Activated CD8-positive, alpha-beta memory T cell treated with anti-CD3 and anti-CD28 coated beads, Interleukin-2, amount 50 U/mL, for 1 hour (primary cell): ENCODE data around the gene SDK1.

Experiments
- DNase-seq: peaks from one replicate; pipeline ENCODE4 v3.0.0-alpha.2; 2020; ENCODE audit errors: extremely low read depth

The SDK1 gene, protein sequence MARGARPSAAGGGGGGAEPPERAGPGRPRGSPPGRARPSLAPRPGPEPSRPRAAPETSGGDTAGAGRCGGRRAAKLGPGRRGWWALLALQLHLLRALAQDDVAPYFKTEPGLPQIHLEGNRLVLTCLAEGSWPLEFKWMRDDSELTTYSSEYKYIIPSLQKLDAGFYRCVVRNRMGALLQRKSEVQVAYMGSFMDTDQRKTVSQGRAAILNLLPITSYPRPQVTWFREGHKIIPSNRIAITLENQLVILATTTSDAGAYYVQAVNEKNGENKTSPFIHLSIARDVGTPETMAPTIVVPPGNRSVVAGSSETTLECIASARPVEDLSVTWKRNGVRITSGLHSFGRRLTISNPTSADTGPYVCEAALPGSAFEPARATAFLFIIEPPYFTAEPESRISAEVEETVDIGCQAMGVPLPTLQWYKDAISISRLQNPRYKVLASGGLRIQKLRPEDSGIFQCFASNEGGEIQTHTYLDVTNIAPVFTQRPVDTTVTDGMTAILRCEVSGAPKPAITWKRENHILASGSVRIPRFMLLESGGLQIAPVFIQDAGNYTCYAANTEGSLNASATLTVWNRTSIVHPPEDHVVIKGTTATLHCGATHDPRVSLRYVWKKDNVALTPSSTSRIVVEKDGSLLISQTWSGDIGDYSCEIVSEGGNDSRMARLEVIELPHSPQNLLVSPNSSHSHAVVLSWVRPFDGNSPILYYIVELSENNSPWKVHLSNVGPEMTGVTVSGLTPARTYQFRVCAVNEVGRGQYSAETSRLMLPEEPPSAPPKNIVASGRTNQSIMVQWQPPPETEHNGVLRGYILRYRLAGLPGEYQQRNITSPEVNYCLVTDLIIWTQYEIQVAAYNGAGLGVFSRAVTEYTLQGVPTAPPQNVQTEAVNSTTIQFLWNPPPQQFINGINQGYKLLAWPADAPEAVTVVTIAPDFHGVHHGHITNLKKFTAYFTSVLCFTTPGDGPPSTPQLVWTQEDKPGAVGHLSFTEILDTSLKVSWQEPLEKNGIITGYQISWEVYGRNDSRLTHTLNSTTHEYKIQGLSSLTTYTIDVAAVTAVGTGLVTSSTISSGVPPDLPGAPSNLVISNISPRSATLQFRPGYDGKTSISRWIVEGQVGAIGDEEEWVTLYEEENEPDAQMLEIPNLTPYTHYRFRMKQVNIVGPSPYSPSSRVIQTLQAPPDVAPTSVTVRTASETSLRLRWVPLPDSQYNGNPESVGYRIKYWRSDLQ (N-terminal part only)

DNA sequence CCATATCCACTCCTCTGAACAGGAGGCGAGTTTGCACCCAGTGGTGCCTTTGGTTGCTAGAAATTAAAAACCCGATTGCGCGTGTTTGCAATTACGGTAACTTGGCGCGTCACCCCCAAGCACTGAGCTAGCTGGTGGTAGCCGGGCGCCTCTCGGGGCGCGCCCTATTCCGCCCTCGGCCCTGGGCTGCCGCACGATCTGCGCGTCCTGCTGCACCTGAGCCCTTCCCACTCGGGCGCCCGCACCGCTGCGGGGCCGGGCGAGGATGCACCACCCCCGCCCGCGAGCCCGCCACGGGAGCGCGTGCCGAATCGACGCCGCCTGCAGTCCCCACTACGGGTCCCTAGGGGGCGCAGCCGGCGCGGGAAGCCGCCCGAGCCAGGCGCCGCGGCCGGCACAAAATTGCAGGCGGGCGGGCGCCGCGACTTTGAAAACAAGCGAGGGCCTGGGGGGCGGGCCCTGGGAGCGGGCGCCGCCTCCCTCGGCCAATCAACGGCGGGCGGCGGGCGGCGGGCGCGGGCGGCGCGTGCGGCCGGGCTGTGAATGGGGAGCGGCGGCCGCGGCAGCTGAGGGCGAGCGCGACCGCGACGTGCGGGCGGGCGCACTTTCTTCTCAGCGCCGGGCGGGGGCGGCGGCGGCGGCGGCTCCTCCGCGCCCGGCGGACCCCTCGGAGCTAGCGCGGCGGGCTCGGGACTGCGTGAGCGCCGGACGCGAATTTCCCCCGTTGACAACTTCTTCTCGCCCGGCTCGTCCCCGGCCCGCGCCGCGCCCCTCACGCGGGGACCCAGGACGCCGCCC, at the start of gene SDK1:
Gene SDK1 (plus strand): TSS at position 602 of the 798 bp plus-strand sequence. CDS start 335 bp downstream, outside the sequence.
- peak; percentile 68 for DNase-seq

DNA sequence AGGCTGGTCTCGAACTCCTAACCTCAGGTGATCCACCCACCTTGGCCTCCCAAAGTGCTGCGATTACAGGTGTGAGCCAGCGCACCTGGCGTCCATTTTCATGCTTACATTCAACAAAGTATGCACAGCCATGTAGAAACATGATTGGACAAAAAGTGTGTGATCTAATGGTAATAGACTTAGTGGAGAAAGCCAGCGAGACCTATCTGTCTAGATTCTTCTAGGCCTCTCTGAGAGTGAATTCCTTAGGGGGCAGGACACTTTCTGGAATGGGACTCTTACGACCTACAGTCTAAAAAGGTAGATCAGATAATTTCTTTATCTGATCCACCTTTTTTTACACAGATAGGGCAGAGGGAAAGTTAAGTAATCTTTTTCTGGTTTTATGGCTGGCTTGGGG, 46.3 kb upstream of the SDK1 start:
- no peak for DNase-seq

DNA sequence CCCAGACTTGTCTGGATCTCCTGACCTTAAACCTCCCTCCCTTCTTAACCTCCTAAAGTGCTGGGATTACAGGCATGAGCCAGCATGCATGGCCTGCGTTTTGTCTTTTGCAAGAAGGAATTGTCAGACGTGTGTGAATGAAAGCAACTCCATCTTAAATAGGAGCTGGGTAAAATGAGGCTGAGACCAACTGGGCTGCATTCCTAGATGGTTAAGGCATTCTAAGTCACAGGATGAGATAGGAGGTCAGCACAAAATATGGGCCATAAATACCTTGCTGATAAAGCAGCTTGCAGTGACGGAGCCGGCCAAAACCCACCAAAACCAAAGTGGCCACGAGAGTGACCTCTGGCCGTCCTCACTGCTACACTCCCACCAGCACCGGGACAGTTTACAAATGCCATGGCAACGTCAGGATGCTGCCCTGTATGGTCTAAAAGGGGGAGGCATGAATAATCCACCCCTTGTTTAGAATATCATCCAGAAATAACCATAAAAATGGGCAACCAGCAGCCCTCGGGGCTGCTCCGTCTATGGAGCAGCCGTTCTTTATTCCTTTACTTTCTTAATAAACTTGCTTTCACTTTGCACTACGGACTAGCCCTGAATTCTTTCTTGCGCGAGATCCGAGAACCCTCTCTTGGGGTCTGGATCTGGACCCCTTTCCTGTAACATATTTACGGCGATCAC, 41.2 kb upstream of the SDK1 start:
- DNase-seq, result no peak

DNA sequence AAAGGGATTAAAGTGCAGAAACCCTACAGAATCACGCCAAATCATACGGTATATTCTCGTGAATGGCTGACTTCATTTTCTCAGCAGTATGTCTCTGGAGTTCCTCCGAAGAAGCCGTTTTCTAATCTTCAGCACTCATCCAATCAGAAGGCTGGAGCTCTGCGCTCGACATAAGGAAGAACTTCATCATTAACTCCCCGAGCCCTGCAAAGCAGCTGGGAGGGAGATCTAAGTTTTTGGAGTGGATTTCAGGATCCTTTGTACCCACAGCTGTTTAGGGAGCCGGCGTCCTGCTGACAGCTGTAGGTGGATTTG, 40.7 kb upstream of the SDK1 start:
- DNase-seq, result no peak

DNA sequence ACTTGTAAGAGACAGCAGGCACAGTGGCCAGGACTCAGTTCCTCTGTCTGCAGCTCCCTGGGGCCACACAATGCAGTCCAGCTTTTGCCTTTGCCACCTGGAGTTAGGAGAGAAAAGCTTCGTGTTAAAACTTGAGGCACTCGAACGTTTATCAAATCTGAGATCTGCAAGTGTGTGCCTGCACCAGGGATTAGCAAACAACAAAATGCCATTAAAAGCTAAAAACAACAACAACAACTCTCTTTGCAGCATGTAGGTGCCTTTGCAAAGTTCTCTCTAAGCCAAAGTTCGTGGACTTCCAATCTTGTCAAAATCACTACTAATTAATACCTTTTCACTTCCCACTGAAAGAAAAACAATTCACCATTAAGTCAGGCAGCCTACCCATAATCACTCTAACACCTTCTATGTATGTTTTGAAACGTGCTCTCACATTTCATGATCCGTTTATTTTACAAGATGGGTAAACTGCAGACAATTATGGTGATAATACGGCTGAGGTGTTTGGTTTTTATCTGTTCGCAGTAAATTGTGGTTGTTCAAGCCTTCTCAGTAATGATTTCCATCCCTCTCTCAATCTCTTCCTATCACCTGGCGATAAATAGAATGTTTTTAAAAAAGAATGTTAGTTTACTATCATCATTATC, 36.2 kb upstream of the SDK1 start:
- no peak for DNase-seq

DNA sequence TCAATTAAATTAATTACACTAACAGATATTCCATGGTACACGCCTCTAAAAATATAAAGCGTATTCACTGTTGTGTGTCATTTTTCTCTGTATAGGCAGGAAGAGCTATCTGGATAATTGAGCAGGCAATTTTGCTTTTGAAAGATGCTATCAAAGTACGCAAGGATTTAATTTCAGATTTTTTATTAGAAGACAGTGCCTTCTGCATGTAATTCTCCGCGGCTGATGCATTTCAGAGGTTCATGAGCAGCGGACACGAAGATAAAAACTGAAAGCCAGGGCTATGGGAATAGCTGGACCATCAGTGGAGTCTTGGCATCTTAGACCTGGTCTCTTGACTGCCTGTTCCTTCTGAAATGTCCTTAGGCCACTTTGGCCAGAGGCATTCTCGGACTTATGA, 35.7 kb upstream of the SDK1 start:
- no peak for DNase-seq

DNA sequence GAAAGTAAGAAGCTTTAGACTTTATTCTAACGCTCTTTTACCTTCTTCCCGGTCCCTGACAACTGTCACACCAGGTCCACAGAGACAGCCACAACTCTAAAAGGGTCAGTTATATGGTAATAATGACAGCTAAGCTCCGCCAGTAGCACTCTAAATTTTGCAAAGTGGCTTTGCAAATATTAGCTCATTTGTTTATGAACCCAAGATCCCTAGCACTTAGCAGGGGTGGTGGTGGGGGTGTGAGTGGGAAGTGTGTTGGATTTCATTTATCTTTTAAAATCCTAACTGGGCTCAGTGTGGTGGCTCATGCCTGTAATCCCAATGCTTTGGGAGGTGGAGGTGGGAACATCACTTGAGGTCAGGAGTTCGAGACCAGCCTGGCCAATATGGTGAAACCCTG, 34.8 kb upstream of the SDK1 start:
- no peak for DNase-seq

DNA sequence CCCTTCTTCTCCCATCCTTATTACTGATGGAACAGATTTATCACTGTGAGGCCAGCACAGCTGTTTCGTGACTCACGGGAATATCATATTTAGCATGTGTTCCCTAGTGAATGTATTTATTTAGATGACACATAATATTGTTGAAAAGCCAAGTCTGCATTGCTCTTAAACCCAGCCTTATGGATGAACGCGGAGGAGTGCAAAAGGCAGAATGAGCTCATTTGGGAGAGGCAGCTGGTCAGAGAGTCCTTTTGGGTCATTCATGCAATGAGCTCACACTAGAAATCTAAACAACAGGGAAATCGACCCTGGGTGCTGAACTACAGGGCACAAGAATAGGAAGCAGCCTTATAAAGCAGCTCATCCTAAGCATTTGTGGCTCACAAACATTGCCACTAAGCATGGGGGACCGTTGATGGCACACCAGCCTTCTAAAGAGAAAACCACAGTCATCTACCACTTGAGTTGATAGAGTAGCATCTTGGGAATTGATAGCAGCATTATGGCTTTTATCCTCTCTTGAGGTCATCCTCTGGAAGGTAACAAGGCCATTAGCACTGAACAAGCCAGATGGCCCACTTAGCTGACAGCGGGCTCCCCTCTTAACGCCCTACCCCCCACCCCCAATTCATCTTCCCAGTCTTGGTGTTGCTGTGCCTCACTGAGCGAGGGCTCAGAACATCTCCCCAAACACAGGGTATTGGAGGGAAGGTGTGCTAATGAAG, 32.9 kb upstream of the SDK1 start:
- no peak for DNase-seq

DNA sequence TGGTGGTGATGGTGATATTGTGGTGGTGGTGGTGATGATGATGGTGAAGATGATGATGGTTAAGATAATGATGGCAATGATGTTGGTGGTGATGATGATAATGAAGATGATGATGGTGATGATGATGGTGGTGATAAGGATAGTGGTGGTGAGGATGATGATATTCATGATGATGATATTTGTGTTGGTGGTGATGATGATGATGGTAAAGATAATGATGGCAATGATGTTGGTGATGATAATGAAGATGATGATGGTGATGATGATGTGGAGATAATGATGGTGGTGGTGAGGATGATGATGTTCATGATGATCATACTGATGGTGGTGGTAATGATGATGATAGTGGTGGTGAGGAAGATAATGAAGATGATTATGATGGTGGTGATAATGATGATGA, 30.7 kb upstream of the SDK1 start:
- no peak for DNase-seq

DNA sequence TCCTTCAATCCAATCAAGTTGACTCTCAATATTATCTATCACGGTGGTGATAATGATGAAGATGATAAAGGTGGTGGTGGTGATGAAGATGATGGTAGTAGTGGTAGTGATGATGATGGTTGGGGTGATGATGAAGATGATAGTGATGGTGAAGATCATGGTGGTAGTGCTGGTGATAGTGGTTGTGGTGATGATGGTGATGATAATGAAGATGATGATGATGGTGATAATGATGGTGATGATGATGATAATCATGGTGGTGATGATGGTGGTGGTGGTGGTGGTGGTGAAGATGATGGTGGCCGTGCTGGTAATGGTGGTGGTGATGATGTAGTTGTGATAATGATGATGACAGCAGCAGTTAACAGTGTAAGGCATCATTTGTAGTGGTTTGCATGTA, 29.8 kb upstream of the SDK1 start:
- no peak for DNase-seq

DNA sequence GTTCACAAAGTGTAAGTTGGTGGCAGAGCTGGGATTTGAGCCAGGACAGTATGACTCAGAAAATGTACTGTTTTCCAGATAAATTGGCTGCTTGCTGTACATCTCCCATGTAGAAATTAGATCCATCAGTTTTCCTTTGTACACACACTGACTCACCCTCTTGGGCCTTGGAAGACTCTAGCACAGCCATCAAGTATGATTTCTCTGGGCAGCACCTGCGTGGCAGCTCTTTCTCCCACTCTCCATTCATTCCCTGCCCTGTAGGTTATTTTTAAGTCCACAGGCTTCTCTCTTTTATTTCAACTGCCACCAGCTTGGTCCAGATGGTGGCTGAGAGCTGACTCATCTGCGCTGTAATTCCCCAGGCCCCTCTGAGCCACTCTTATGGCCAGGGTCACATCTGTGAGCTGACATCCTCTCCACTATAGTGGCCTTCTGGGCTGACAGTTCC, 28.3 kb upstream of the SDK1 start:
- no peak for DNase-seq

DNA sequence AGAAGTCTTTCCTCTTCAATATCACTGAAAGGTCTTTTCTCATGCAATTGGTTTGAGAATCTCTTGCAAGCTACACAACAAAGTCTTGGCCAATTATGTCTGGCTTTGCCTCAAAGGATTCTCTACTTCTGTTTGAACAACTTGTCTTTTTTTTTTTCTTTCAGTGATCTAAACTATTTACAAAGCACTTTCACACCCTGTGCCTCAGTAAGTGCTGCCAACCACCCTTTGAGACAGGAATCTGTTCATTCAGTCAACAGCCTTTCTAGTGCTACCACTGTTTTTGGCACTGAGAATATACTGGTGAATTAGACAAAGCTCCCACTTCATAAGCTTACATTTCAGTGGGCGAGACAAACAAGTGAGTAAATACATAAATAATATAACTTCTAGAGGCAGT, 26.9 kb upstream of the SDK1 start:
- no peak for DNase-seq

DNA sequence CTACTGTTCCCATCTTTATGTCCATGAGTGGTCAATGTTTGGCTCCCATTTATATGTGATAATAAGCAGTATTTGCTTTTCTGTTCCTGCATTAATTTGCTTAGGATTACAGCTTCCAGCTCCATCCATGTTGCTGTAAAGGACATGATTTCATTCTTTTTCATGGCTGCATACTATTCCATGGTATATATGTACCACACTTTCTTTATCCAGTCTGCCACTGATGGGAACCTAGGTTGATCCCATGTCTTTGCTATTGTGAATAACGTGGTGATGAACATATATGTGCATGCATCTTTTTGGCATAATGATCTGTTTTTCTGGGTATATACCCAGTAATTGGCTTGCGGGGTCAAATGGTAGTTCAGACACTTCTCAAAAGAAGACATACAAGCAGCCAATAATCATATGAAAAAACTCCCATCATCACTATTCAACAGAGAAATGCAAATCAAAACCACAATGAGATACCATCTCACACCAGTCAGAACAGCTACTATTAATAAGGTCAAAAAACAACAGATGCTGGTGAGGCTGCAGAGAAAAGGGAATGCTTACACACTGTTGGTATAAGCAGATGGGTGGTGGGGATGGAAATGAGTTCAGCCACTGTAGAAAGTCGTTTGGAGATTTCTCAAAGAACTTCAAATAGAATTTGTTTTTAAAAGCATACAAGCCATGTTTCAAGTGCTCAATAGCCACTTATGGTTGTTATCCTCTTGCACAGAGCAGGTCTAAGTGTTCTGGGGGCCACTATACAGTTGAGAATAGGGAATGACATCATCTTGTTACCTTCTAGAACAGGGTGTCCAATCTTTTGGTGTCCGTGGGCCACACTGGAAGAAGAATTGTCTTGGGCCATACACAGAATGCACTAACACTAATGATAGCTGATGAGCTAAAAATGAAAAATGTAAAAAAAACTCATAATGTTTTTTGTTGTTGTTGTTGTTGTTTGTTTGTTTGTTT, 23.2 kb upstream of the SDK1 start:
- DNase-seq, result no peak

DNA sequence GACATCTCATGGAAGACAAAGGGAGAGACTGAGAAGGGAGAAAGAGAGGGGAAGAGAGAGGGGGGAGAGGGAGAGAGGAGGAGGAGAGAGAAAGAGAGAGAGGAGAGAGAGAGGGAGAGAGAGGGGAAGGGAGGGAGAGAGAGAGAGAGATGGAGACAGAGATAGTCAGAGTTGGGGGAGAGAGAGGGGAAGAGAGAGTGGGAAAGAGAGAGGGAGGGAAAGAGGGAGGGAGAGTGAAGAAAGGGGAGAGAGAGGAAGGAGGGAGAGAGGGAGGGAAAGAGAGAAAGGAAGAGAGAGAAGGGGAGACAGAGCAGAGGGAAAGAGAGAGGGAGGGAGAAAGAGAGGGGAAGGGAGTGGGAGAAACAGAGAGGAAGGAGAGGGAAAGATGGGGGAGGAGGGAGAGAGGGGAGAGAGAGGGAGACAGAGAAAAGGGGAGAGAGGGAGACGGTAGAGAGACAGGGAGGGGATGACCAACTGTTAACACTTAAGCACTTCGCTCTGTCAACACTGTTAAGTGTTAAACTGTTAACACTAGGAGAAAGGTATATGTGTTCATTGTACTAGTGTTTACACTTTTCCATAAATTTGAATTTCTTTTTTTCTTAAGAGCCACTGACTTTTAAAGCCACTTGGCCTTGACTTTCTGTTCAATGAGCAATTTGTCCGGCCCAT, 21.8 kb upstream of the SDK1 start:
- no peak for DNase-seq

DNA sequence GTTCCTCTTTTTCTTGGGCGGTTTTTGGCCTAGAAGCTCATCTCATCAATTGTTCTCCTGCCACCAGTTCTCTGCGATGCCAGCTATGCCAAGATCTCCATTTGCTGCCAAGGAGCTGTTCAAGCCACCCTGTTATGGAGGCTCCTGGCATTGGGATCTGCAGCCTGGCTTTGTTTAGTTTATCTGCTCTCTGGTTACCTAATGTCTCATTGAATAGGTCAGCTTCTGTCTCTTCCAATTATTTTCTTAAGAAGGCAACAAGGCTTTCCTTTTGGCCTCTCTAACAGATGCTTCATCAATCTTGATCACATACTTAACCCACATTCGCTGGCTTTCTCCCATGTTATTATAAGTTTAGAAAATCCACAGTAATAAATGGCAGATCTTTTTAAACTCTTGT, 20.6 kb upstream of the SDK1 start:
- no peak for DNase-seq

DNA sequence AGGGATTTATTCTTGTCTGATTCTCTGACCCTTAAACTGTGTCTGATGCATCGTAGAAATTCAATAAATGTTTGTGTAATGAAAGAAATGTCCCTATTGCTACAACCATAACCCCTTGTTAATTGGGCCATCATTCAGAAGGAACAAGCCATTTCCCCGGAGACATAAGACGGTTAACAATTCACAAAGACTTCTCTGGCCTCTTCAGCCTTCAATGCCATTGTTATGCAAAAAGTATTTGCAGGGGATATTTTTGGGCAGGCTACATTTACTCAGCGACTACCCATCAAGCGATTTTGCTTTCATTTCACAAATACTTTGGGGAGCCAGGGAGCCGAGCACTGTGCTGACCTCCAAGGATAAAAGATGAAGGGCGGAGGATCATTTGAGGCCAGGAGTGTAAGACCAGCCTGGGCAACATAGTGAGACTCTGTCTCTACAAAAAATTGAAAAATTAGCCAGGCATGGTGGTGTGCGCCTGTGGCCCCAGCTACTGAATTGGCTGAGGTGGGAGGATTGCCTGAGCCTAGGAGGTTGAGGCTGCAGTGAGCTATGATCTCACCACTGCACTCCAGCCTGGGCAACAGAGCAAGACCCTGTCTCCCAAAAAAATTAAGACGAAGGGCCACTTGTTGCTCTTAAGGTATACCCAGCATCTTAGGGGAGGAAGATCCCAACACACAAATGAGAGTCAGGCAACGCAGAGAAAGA, 20.0 kb upstream of the SDK1 start:
- DNase-seq, result no peak

DNA sequence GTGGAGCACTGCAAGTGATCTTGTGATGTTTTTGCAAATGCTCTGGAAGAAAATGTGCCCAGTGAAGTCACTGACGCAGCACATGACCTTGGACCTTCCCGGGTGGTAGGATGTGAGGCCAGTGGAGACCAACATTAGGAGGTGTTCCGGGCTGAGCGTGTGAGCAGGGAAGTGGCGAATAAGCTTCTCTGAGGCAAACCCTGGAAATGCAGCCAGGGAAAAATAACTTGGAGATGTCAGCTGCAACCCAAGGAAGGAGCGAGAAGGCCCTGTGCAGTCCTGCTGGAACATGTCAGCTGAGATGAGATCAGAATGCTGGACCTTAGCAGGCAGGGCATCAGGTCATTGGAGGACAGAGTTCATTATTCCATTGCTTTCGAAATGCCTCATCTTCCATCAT, 18.6 kb upstream of the SDK1 start:
- DNase-seq, result no peak
